GM23248 (cell line): ENCODE data around the gene PRDM16. TPM values are rescaled to one million over a fixed set of nuclear protein-coding genes. Genes with fewer than 3 reads are reported as not detected.

Experiments
- DNase-seq: peaks from one replicate; pipeline ENCODE4 v3.0.0-alpha.2; 2015
- H2AFZ ChIP-seq: fragments of 200-600 bp; sonication (generic); 2 replicates; pipeline ENCODE4 v1.6.1; 2016; ENCODE audit warnings: antibody characterized with exemption
- H3F3A ChIP-seq: fragments of 200-600 bp; sonication (generic); 2 replicates; pipeline ENCODE4 v1.6.1; 2016; ENCODE audit warnings: mild to moderate bottlenecking, antibody characterized with exemption, mixed run types; ENCODE audit not compliant: insufficient read depth
- H3K27ac ChIP-seq: fragments of 200-600 bp; sonication (generic); 2 replicates; pipeline ENCODE4 v1.5.1; 2016; ENCODE audit warnings: mild to moderate bottlenecking
- H3K27me3 ChIP-seq: fragments of 200-600 bp; sonication (generic); replicated peaks from 2 replicates; pipeline ENCODE4 v1.6.1; 2016; ENCODE audit warnings: mild to moderate bottlenecking; ENCODE audit not compliant: insufficient read depth
- H3K36me3 ChIP-seq: fragments of 200-600 bp; sonication (generic); 2 replicates; pipeline ENCODE4 v1.6.1; 2016; ENCODE audit warnings: low read depth, mild to moderate bottlenecking
- H3K4me1 ChIP-seq: fragments of 200-600 bp; sonication (generic); 2 replicates; pipeline ENCODE4 v1.6.1; 2016; ENCODE audit warnings: mild to moderate bottlenecking; ENCODE audit not compliant: insufficient read depth
- H3K4me2 ChIP-seq: fragments of 200-600 bp; sonication (generic); one replicate; pipeline ENCODE4 v1.6.1; 2016; ENCODE audit warnings: mild to moderate bottlenecking; ENCODE audit not compliant: unreplicated experiment
- H3K4me3 ChIP-seq: fragments of 200-600 bp; sonication (generic); 2 replicates; pipeline ENCODE4 v1.5.1; 2016; ENCODE audit warnings: mild to moderate bottlenecking
- H3K79me2 ChIP-seq: fragments of 200-600 bp; sonication (generic); 2 replicates; pipeline ENCODE4 v1.6.1; 2016; ENCODE audit warnings: mild to moderate bottlenecking; ENCODE audit not compliant: insufficient read depth
- H3K9ac ChIP-seq: fragments of 200-600 bp; sonication (generic); 2 replicates; pipeline ENCODE4 v1.6.1; 2016; ENCODE audit warnings: mild to moderate bottlenecking
- H3K9me2 ChIP-seq: fragments of 200-600 bp; sonication (generic); 2 replicates; pipeline ENCODE4 v1.6.1; 2016; ENCODE audit warnings: mixed run types, mild to moderate bottlenecking, moderate library complexity; ENCODE audit not compliant: insufficient read depth
- H3K9me3 ChIP-seq: fragments of 200-600 bp; sonication (generic); one replicate; pipeline ENCODE4 v1.6.1; 2017; ENCODE audit warnings: low read depth
- H4K20me1 ChIP-seq: fragments of 200-600 bp; sonication (generic); 2 replicates; pipeline ENCODE4 v1.6.0; 2016; ENCODE audit not compliant: insufficient read depth
- EZH2 ChIP-seq: fragments of 200-600 bp; sonication (generic); IDR thresholded peaks from 2 replicates; pipeline ENCODE4 v1.6.1; 2018; ENCODE audit warnings: antibody characterized with exemption, mild to moderate bottlenecking; ENCODE audit not compliant: insufficient read depth, poor library complexity, severe bottlenecking
- EZH2phosphoT487 ChIP-seq: fragments of 200-600 bp; sonication (generic); IDR thresholded peaks from 2 replicates; pipeline ENCODE4 v1.6.1; 2018; ENCODE audit warnings: antibody characterized with exemption, moderate library complexity, mild to moderate bottlenecking, low read depth; ENCODE audit not compliant: insufficient read depth
- WGBS, 2 experiments: methylation state at CpG; one replicate each; pipeline ENCODE4 v1.1.6; 2015 to 2017; ENCODE audit warnings: low lambda C conversion rate in 2 of 2, low coverage in 1 of 2; ENCODE audit errors: missing lambda C conversion rate in 2 of 2; 5-methylcytosine and 5-hydroxymethylcytosine counted together
- in situ Hi-C: fragments of 300-500 bp; cut with MboI; formaldehyde crosslinking; loops from 2 replicates; pipeline ENCODE4 v1.15.0; 2020
- polyA plus RNA-seq: library from polyadenylated mRNA; unstranded; fragments of >200 nt; fragmentation: Nextera tagmentation; extraction: Ambion mirVana; gene quantifications from 2 replicates; pipeline ENCODE4 v1.2.1, GENCODE V29; 2016
- total RNA-seq: library from RNA; depleted of rRNA; stranded (reverse); fragments of >200 nt; shearing (Covaris generic); gene quantifications from 2 replicates; pipeline ENCODE4 v1.2.3, GENCODE V29; 2014

The PRDM16 gene
- total and polyA plus RNA-seq, 2 experiments from 2014 or later: 0.18 TPM; not detected in 1

GRCh38 chr1:3149277-3149676 is 80.3 kb downstream of the PRDM16 start:
- Histone ChIP-seq H3K27ac (no peak overlapping the region), H3K4me2 (no peak overlapping the region), H4K20me1 (no peaks in the 10 kb centered on the region), H3K9ac (no peak overlapping the region), H3K27me3 (peaks cover 3% of the 10 kb centered on the region; the same call in 1 of the 2 replicates), H3K9me3 (no peaks in the 10 kb centered on the region), H3K9me2 (no peaks in the 10 kb centered on the region), H3K79me2 (no peaks in the 10 kb centered on the region), H2AFZ (no peak overlapping the region), H3K4me3 (no peak overlapping the region), H3K36me3 (no peaks in the 10 kb centered on the region), H3K4me1 (no peaks in the 10 kb centered on the region), H3F3A (no peaks in the 10 kb centered on the region)
- in situ Hi-C loops: no loop called here
- no peak for DNase-seq
- 24 to 29% methylated on average over 8 of the region's 8 CpGs for WGBS, 2 experiments
- TF ChIP-seq EZH2: no peak
- TF ChIP-seq EZH2phosphoT487: no peak

GRCh38 chr1:3151456-3151855 is 82.5 kb downstream of the PRDM16 start:
- TF ChIP-seq EZH2phosphoT487: no peak
- Histone ChIP-seq H3K9ac (no peak overlapping the region), H3K9me2 (no peaks in the 10 kb centered on the region), H3F3A (no peaks in the 10 kb centered on the region), H2AFZ (no peak overlapping the region), H3K27me3 (peaks cover 16% of the 10 kb centered on the region), H3K36me3 (no peaks in the 10 kb centered on the region), H3K79me2 (no peaks in the 10 kb centered on the region), H3K9me3 (no peaks in the 10 kb centered on the region), H4K20me1 (no peaks in the 10 kb centered on the region), H3K4me1 (no peaks in the 10 kb centered on the region), H3K4me3 (no peak overlapping the region), H3K4me2 (no peak overlapping the region), H3K27ac (no peak overlapping the region)
- DNase-seq: no peak
- in situ Hi-C loops: no loop called here
- 31 to 38% methylated on average over 14 of the region's 14 CpGs for WGBS, 2 experiments

GRCh38 chr1:3152143-3152542 is 83.1 kb downstream of the PRDM16 start:
- H4K20me1 ChIP-seq: no peaks in the 10 kb centered on the region
- no peak overlapping the region for H2AFZ ChIP-seq
- H3K9me2 ChIP-seq: no peaks in the 10 kb centered on the region
- TF ChIP-seq EZH2phosphoT487: no peak
- no peak for TF ChIP-seq EZH2
- H3K79me2 ChIP-seq: no peaks in the 10 kb centered on the region
- no peaks in the 10 kb centered on the region for H3K9me3 ChIP-seq
- no peak overlapping the region for H3K27ac ChIP-seq
- in situ Hi-C loops: no loop called here
- no peak overlapping the region for H3K9ac ChIP-seq
- no peak overlapping the region for H3K4me2 ChIP-seq
- H3F3A ChIP-seq: no peaks in the 10 kb centered on the region
- peaks cover 17% of the 10 kb centered on the region for H3K27me3 ChIP-seq
- DNase-seq: no peak
- H3K4me3 ChIP-seq: no peak overlapping the region
- no peaks in the 10 kb centered on the region for H3K4me1 ChIP-seq
- H3K36me3 ChIP-seq: no peaks in the 10 kb centered on the region

GRCh38 chr1:3153197-3153596 is 84.2 kb downstream of the PRDM16 start:
- no peaks in the 10 kb centered on the region for H3K36me3 ChIP-seq
- H3F3A ChIP-seq: no peaks in the 10 kb centered on the region
- no peak for DNase-seq
- H3K9ac ChIP-seq: no peak overlapping the region
- H3K4me1 ChIP-seq: no peaks in the 10 kb centered on the region
- no peak overlapping the region for H3K4me2 ChIP-seq
- H3K27me3 ChIP-seq: peaks cover 17% of the 10 kb centered on the region
- no peak overlapping the region for H3K27ac ChIP-seq
- H3K79me2 ChIP-seq: no peaks in the 10 kb centered on the region
- in situ Hi-C loops: no loop called here
- 58 to 59% methylated on average over 12 to 13 of the region's 13 CpGs for WGBS, 2 experiments
- H3K4me3 ChIP-seq: no peak overlapping the region
- no peak for TF ChIP-seq EZH2phosphoT487
- TF ChIP-seq EZH2: no peak
- no peaks in the 10 kb centered on the region for H3K9me2 ChIP-seq
- no peaks in the 10 kb centered on the region for H3K9me3 ChIP-seq
- H4K20me1 ChIP-seq: no peaks in the 10 kb centered on the region
- no peak overlapping the region for H2AFZ ChIP-seq
